ENCODE measurements around the gene CLSTN2. TPM values are rescaled to one million over a fixed set of nuclear protein-coding genes. Genes with fewer than 3 reads are reported as not detected.

CLSTN2 gene
- polyA plus RNA-seq, 1 experiment = 0.04 TPM

DNA sequence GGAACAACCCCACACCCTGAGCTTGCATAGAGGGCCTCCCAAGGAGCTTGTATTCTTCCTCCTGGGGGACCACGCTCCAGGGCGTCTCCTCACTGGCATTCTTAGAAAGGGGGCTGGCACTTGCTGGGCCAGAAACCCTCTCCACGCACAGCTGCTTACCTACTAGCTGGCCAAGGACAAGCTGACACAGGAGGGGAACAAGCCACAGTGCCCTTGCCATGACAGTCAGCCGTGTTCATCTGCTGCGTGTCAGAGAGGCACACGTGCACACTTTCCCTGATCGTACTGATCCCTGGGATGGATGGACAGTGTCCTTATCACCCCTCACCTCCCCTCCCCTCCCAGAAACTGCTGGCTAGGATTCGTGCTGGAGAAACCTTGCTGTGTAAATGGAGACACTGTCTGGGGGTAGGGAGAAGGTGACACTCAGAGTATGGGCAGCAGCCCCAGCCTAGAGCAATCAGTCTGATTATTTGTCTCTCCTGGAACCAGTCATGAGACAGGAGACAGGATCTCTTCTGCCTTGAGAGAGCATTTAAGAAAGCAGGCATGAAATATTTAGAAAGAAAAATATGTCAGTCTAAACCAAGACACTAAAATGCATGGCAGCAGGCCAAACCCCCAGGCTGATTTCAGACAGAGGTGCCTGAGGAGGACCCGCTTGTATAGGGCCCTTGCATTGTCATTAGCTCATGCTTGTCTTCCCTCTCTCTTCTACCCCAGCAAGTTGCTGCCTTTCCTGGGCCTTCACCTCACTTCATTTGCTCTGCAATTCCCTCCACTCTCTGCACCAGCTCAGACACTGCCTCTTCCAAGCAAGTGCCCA is 431.1 kb downstream of the CLSTN2 start:
- H3K27ac ChIP-seq (ENCODE audit: low read depth, low read length) = no peak overlapping the region
- no peaks in the 10 kb centered on the region for H3K9me3 ChIP-seq (ENCODE audit: control insufficient read depth, insufficient read depth, low read length)
- POLR2A ChIA-PET = no interaction called here
- DNase-seq (ENCODE audit: low read depth, low spot score) = no peak
- CTCF ChIA-PET = no interaction called here
- H3K4me3 ChIP-seq (ENCODE audit: low read depth, low read length) = no peak overlapping the region
- TF ChIP-seq, protein P1, sequence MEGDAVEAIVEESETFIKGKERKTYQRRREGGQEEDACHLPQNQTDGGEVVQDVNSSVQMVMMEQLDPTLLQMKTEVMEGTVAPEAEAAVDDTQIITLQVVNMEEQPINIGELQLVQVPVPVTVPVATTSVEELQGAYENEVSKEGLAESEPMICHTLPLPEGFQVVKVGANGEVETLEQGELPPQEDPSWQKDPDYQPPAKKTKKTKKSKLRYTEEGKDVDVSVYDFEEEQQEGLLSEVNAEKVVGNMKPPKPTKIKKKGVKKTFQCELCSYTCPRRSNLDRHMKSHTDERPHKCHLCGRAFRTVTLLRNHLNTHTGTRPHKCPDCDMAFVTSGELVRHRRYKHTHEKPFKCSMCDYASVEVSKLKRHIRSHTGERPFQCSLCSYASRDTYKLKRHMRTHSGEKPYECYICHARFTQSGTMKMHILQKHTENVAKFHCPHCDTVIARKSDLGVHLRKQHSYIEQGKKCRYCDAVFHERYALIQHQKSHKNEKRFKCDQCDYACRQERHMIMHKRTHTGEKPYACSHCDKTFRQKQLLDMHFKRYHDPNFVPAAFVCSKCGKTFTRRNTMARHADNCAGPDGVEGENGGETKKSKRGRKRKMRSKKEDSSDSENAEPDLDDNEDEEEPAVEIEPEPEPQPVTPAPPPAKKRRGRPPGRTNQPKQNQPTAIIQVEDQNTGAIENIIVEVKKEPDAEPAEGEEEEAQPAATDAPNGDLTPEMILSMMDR (IDR thresholded peaks at IDR 0.05; ENCODE audit: low read depth, low read length) = no peak
- no peaks in the 10 kb centered on the region for H3K27me3 ChIP-seq (ENCODE audit: control insufficient read depth, insufficient read depth, low read length)

DNA sequence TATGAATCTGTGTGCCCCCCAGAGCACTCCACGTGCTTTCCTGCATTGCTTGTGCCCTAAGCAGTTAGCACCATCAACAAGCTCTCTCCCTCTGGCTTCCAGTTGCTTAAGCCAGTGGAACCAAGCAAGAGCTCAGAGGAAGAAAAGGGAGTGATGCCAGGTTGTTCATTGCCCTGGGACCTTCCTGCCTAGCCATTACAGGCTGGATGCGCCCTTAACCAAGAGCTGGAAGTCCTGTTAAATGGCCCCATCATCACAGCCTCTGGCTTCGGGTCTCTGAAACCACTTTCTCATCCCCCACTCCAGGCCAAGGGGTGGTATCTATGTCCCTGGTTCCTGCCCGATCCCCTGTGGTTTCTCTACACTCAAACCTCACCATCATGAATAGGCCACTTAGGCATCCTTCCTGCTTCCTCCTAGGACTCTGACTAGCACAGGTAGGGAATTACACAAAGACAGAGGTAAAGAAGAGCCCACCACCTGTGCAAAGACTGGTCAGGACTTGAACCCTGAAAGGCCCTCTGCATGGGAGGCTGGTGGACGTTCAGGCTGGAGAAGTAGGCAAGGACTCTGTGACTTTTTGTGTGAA is 433.3 kb downstream of the CLSTN2 start:
- DNase-seq (ENCODE audit: low read depth, low spot score) = no peak
- Histone ChIP-seq H3K27me3 (ENCODE audit: control insufficient read depth, insufficient read depth, low read length) (no peaks in the 10 kb centered on the region), H3K4me3 (ENCODE audit: low read depth, low read length) (no peak overlapping the region), H3K9me3 (ENCODE audit: control insufficient read depth, insufficient read depth, low read length) (no peaks in the 10 kb centered on the region), H3K27ac (ENCODE audit: low read depth, low read length) (no peak overlapping the region)
- TF ChIP-seq, protein P1 (IDR thresholded peaks at IDR 0.05; ENCODE audit: low read depth, low read length) = no peak
- CTCF ChIA-PET = no interaction called here
- POLR2A ChIA-PET = no interaction called here

DNA sequence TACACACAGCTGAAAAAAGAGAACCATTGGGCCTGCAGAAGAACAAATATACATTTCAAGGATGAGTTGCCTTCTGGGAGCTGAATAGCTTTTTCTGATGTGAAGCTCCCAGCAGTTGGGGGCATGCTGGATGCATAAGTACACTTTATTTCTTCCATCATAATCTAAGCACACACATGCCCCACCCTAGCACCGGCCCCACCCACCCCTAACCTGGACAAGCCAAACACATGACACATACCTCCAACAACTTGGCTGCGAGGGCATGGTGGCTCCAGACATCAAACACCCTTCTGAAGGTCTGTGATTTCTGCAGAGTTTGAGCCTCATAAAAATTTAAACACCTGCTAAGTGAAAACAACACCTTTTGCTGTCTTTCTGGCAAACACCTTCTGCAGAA is 435.7 kb downstream of the CLSTN2 start:
- no peak overlapping the region for H3K27ac ChIP-seq (ENCODE audit: low read depth, low read length)
- TF ChIP-seq, protein P1 (IDR thresholded peaks at IDR 0.05; ENCODE audit: low read depth, low read length) = no peak
- H3K27me3 ChIP-seq (ENCODE audit: control insufficient read depth, insufficient read depth, low read length) = no peaks in the 10 kb centered on the region
- no peak for DNase-seq (ENCODE audit: low read depth, low spot score)
- H3K4me3 ChIP-seq (ENCODE audit: low read depth, low read length) = no peak overlapping the region
- ChIA-PET POLR2A (no interaction called here), CTCF (no interaction called here)
- H3K9me3 ChIP-seq (ENCODE audit: control insufficient read depth, insufficient read depth, low read length) = no peaks in the 10 kb centered on the region

DNA sequence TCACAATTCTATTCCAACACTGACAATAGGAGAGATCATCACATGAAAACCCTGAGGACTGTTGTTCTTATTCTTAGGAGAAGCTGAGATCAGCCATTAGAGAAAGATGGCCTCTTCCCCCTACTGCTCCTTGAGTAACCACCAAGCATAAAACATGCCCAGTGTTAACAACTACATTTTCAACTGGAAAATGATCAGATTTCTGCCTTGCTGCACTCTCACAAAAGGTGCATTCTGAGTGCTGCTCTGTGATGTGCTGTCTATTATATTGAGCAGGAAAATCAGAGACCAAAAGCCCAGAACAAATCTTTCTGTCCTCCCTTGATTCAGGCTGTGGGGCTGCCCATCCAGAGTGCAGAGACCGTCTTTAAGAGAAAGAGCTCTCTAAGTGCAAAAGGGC is 438.2 kb downstream of the CLSTN2 start:
- CTCF ChIA-PET = no interaction called here

DNA sequence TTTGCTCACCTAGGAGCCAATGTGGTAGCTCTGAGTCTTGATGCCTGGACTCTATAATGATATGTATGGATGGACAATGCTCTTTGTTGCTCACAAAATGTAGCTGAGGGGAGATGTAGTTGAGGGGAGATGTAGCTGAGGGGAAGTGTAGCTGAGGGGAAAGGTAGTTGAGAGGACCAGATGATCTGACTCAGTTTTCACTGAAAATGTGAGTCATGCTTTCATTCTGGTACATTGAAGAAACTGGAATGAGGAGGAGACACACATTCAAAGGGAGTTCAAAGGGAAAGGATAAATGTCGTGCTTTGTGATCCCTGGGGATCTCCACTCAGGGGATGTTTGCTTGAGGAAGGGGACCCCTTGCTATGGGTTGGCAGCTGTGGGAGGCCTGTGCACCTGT is 440.0 kb downstream of the CLSTN2 start:
- ChIA-PET CTCF (no interaction called here), POLR2A (no interaction called here)

More for the DNA sequence above, 438.2 kb downstream of the CLSTN2 start:
- H3K4me3 ChIP-seq (ENCODE audit: low read depth, low read length) = no peak overlapping the region
- POLR2A ChIA-PET = no interaction called here
- no peaks in the 10 kb centered on the region for H3K9me3 ChIP-seq (ENCODE audit: control insufficient read depth, insufficient read depth, low read length)
- no peak overlapping the region for H3K27ac ChIP-seq (ENCODE audit: low read depth, low read length)
- TF ChIP-seq, protein P1 (IDR thresholded peaks at IDR 0.05; ENCODE audit: low read depth, low read length) = no peak
- DNase-seq (ENCODE audit: low read depth, low spot score) = no peak
- H3K27me3 ChIP-seq (ENCODE audit: control insufficient read depth, insufficient read depth, low read length) = no peaks in the 10 kb centered on the region

More for the DNA sequence above, 440.0 kb downstream of the CLSTN2 start:
- no peaks in the 10 kb centered on the region for H3K9me3 ChIP-seq (ENCODE audit: control insufficient read depth, insufficient read depth, low read length)
- H3K4me3 ChIP-seq (ENCODE audit: low read depth, low read length) = no peak overlapping the region
- no peaks in the 10 kb centered on the region for H3K27me3 ChIP-seq (ENCODE audit: control insufficient read depth, insufficient read depth, low read length)
- no peak for DNase-seq (ENCODE audit: low read depth, low spot score)
- TF ChIP-seq, protein P1 (IDR thresholded peaks at IDR 0.05; ENCODE audit: low read depth, low read length) = no peak
- H3K27ac ChIP-seq (ENCODE audit: low read depth, low read length) = no peak overlapping the region
